H9 (cell line): ENCODE measurements around the gene ONECUT1. TPM values are rescaled to one million over a fixed set of nuclear protein-coding genes. Genes with fewer than 3 reads are reported as not detected.

Source experiments
- DNase-seq: peaks from one replicate; pipeline ENCODE4 v3.0.0-alpha.2; 2017
- H2AFZ ChIP-seq: one replicate; pipeline ENCODE4 v1.6.1; 2013; ENCODE audit warnings: mild to moderate bottlenecking, low read length, control low read depth, moderate library complexity
- H2AK5ac ChIP-seq: 2 replicates; pipeline ENCODE4 v1.6.1; 2013; ENCODE audit warnings: low read length, control low read depth, mixed read lengths; ENCODE audit not compliant: insufficient read length
- H2BK120ac ChIP-seq: one replicate; pipeline ENCODE4 v1.6.1; 2013; ENCODE audit warnings: low read depth, mild to moderate bottlenecking, low read length, control low read depth, inconsistent platforms; ENCODE audit not compliant: poor library complexity, severe bottlenecking
- H2BK12ac ChIP-seq: 2 replicates; pipeline ENCODE4 v1.6.1; 2013; ENCODE audit warnings: low read length, control low read depth, mixed read lengths, low read depth; ENCODE audit not compliant: insufficient read length
- H2BK15ac ChIP-seq: 2 replicates; pipeline ENCODE4 v1.6.1; 2013; ENCODE audit warnings: low read depth, low read length, control low read depth
- H2BK20ac ChIP-seq: one replicate; pipeline ENCODE4 v1.6.1; 2013; ENCODE audit warnings: low read depth, mild to moderate bottlenecking, low read length, control low read depth, inconsistent platforms; ENCODE audit not compliant: poor library complexity, severe bottlenecking
- H2BK5ac ChIP-seq: 2 replicates; pipeline ENCODE4 v1.6.1; 2013; ENCODE audit warnings: low read length, control low read depth, mixed read lengths; ENCODE audit not compliant: insufficient read length
- H3K14ac ChIP-seq: 2 replicates; pipeline ENCODE4 v1.6.1; 2013; ENCODE audit warnings: low read length, control low read depth; ENCODE audit not compliant: insufficient read depth
- H3K18ac ChIP-seq: 2 replicates; pipeline ENCODE4 v1.6.1; 2013; ENCODE audit warnings: low read depth, mild to moderate bottlenecking, mixed read lengths, low read length, control low read depth; ENCODE audit not compliant: insufficient read length
- H3K23ac ChIP-seq: 2 replicates; pipeline ENCODE4 v1.6.1; 2013; ENCODE audit warnings: low read length, control low read depth, mixed read lengths, low read depth; ENCODE audit not compliant: insufficient read length
- H3K23me2 ChIP-seq: 2 replicates; pipeline ENCODE4 v1.6.1; 2013; ENCODE audit warnings: low read depth, mild to moderate bottlenecking, mixed read lengths, low read length, control low read depth; ENCODE audit not compliant: insufficient read length, poor library complexity, severe bottlenecking
- H3K27ac ChIP-seq: 2 replicates; pipeline ENCODE4 v1.5.1; 2013; ENCODE audit warnings: low read length, control low read depth, mixed read lengths, low read depth; ENCODE audit not compliant: insufficient read length
- H3K27me3 ChIP-seq: 2 replicates; pipeline ENCODE4 v1.6.1; 2013; ENCODE audit warnings: low read length, control low read depth, inconsistent platforms; ENCODE audit not compliant: insufficient read depth
- H3K4ac ChIP-seq: 2 replicates; pipeline ENCODE4 v1.6.1; 2013; ENCODE audit warnings: low read depth, mild to moderate bottlenecking, control low read depth, inconsistent platforms, low read length, moderate library complexity
- H3K4me1 ChIP-seq: 2 replicates; pipeline ENCODE4 v1.6.1; 2013; ENCODE audit warnings: low read length, control low read depth, inconsistent platforms; ENCODE audit not compliant: insufficient read depth
- H3K4me2 ChIP-seq: 2 replicates; pipeline ENCODE4 v1.6.1; 2013; ENCODE audit warnings: low read length, control low read depth, mixed read lengths; ENCODE audit not compliant: insufficient read length, insufficient read depth
- H3K56ac ChIP-seq: 2 replicates; pipeline ENCODE4 v1.6.1; 2013; ENCODE audit warnings: low read depth, mild to moderate bottlenecking, mixed read lengths, low read length, control low read depth; ENCODE audit not compliant: insufficient read length
- H3K79me1 ChIP-seq: 2 replicates; pipeline ENCODE4 v1.6.1; 2013; ENCODE audit warnings: low read depth, mild to moderate bottlenecking, moderate library complexity, low read length, control low read depth, inconsistent platforms; ENCODE audit not compliant: insufficient read depth, poor library complexity, severe bottlenecking
- H3K79me2 ChIP-seq: 2 replicates; pipeline ENCODE4 v1.6.1; 2013; ENCODE audit warnings: low read length, control low read depth, inconsistent platforms; ENCODE audit not compliant: insufficient read depth
- H3K9ac ChIP-seq: 2 replicates; pipeline ENCODE4 v1.6.1; 2013; ENCODE audit warnings: low read length, control low read depth, mixed read lengths; ENCODE audit not compliant: insufficient read length; ENCODE audit errors: extremely low read depth
- H3K9me3 ChIP-seq: one replicate; pipeline ENCODE4 v1.6.1; 2013; ENCODE audit warnings: low read depth, low read length, inconsistent platforms; ENCODE audit not compliant: control insufficient read depth
- H3T11ph ChIP-seq: one replicate; pipeline ENCODE4 v1.6.1; 2013; ENCODE audit warnings: mild to moderate bottlenecking, low read length, control low read depth, inconsistent platforms
- H4K20me1 ChIP-seq: one replicate; pipeline ENCODE4 v1.6.1; 2013; ENCODE audit not compliant: control insufficient read depth, insufficient read length, insufficient read depth
- H4K5ac ChIP-seq: 2 replicates; pipeline ENCODE4 v1.6.1; 2013; ENCODE audit warnings: low read depth, mild to moderate bottlenecking, mixed read lengths, low read length, control low read depth; ENCODE audit not compliant: insufficient read length
- H4K8ac ChIP-seq: replicated peaks from 2 replicates; pipeline ENCODE4 v1.6.1; 2013; ENCODE audit warnings: low read length, control low read depth, mixed read lengths, low read depth; ENCODE audit not compliant: insufficient read length
- H4K91ac ChIP-seq: 2 replicates; pipeline ENCODE4 v1.6.1; 2013; ENCODE audit warnings: low read depth, mild to moderate bottlenecking, moderate library complexity, mixed read lengths, low read length, control low read depth; ENCODE audit not compliant: insufficient read length
- H3K27ac Mint-ChIP-seq, 3 experiments: 2 replicates in 2 of 3; 3 replicates in 1 of 3; pipeline ENCODE4 v1.8.0; 2020 to 2021; ENCODE audit warnings: mixed read lengths in 3 of 3, mild to moderate bottlenecking in 1 of 3, moderate library complexity in 1 of 3
- H3K27me3 Mint-ChIP-seq: 2 replicates; pipeline ENCODE4 v1.8.0; 2021; ENCODE audit warnings: low read depth, mild to moderate bottlenecking, moderate library complexity, mixed read lengths
- H3K36me3 Mint-ChIP-seq, 3 experiments: 2 replicates in 2 of 3; 3 replicates in 1 of 3; pipeline ENCODE4 v1.8.0; 2020 to 2021; ENCODE audit warnings: low read depth in 3 of 3, mixed read lengths in 3 of 3; ENCODE audit not compliant: insufficient read depth in 1 of 3
- H3K4me1 Mint-ChIP-seq, 2 experiments: 2 replicates each; pipeline ENCODE4 v1.8.0; 2020; ENCODE audit warnings: mixed read lengths in 2 of 2
- H3K4me3 Mint-ChIP-seq, 2 experiments: 2 replicates in 1 of 2; 3 replicates in 1 of 2; pipeline ENCODE4 v1.8.0; 2020 to 2021; ENCODE audit warnings: mild to moderate bottlenecking in 2 of 2, mixed read lengths in 2 of 2, moderate library complexity in 1 of 2
- H3K9me3 Mint-ChIP-seq, 2 experiments: 2 replicates in 1 of 2; 3 replicates in 1 of 2; pipeline ENCODE4 v1.8.0; 2020; ENCODE audit warnings: mild to moderate bottlenecking in 2 of 2, mixed read lengths in 2 of 2, moderate library complexity in 1 of 2
- WGBS: extraction: QIAGEN DNeasy Blood & Tissue Kit; methylation state at CpG from one replicate; pipeline ENCODE4 v1.1.7; 2013; ENCODE audit warnings: missing lambda C conversion rate, low lambda C conversion rate, mixed read lengths; ENCODE audit not compliant: insufficient read length; ENCODE audit errors: extremely low coverage; 5-methylcytosine and 5-hydroxymethylcytosine counted together
- total RNA-seq: library from RNA; stranded (reverse); gene quantifications from 2 replicates; pipeline ENCODE4 v1.2.1, GENCODE V29; 2021
- TF ChIP-seq, protein P1 (sequence below): fragments of 200-600 bp; sonication (generic); conservative IDR thresholded peaks from 3 replicates; pipeline ENCODE4 v1.8.0; 2021; ENCODE audit warnings: antibody characterized with exemption, mild to moderate bottlenecking

Gene ONECUT1
- total RNA-seq, 1 experiment from 2014 or later, result 14.1 TPM

DNA sequence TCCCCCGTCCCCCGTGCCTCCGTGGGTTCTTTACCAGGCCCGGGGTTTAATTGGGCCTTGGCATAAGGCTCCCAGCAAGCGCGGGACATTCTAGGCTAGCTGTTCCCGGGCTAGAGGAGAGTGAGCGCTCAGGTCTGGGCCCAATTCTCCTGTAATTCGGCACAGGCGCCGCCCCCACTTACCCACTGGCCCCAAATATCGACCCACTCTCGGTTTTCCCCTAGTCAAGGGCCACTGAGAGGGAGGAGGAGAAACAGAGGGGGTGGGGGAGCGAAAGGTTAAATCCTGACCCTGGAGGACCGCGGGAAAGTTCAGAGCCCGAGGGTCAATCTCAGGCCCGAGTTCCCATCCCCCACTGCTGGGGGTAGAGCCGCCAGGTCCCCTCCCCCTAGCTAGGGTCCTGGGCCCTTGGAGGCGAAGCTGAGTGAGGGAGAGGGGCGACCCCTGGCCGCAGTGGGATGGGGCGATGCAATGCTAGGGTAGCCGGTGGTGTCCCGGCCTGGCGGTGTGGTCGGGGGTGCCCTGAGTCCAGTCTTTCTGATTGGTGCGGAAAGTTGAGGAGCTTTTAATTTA lies 8.5 kb upstream of the ONECUT1 start:
- peaks cover 74 to 76% of the 10 kb centered on the region in 2 experiments for H3K4me1 Mint-ChIP-seq
- H3K14ac ChIP-seq, result no peak overlapping the region
- H3K56ac ChIP-seq, result no peak overlapping the region
- no peak overlapping the region for H4K5ac ChIP-seq
- no peak overlapping the region for H2BK12ac ChIP-seq
- peak; percentile 84 for DNase-seq
- H3K27me3 ChIP-seq, result peaks cover 70% of the 10 kb centered on the region
- no peak overlapping the region for H2BK120ac ChIP-seq
- H3K4me3 Mint-ChIP-seq, result peak overlapping the region in 1 of 2 experiments; percentile 75; a peak in 3 of 5 replicates
- H3K23ac ChIP-seq, result no peak overlapping the region
- H3T11ph ChIP-seq, result no peak overlapping the region
- H3K4me1 ChIP-seq, result peaks cover 12% of the 10 kb centered on the region
- H3K27ac Mint-ChIP-seq, result no peak overlapping the region
- peaks cover 0 to 7% of the 10 kb centered on the region in 2 experiments; a peak in 1 of 5 replicates for H3K9me3 Mint-ChIP-seq
- H4K8ac ChIP-seq, result no peak overlapping the region
- no CpG with 5 or more reads among the region's 28 CpGs for WGBS
- no peak overlapping the region for H2BK20ac ChIP-seq
- no peak overlapping the region for H2BK15ac ChIP-seq
- H2AFZ ChIP-seq, result no peak overlapping the region
- peaks cover 28% of the 10 kb centered on the region for H3K27me3 Mint-ChIP-seq
- H3K4me2 ChIP-seq, result peak overlapping the region; percentile 71
- no peak overlapping the region for H3K9ac ChIP-seq
- no peaks in the 10 kb centered on the region for H3K9me3 ChIP-seq
- H3K4ac ChIP-seq, result no peak overlapping the region
- H3K23me2 ChIP-seq, result peaks cover 24% of the 10 kb centered on the region
- H2AK5ac ChIP-seq, result no peak overlapping the region
- peaks cover 2% of the 10 kb centered on the region; the same call in 1 of the 2 replicates for H3K79me2 ChIP-seq
- no peak overlapping the region for H3K18ac ChIP-seq
- TF ChIP-seq, protein P1, sequence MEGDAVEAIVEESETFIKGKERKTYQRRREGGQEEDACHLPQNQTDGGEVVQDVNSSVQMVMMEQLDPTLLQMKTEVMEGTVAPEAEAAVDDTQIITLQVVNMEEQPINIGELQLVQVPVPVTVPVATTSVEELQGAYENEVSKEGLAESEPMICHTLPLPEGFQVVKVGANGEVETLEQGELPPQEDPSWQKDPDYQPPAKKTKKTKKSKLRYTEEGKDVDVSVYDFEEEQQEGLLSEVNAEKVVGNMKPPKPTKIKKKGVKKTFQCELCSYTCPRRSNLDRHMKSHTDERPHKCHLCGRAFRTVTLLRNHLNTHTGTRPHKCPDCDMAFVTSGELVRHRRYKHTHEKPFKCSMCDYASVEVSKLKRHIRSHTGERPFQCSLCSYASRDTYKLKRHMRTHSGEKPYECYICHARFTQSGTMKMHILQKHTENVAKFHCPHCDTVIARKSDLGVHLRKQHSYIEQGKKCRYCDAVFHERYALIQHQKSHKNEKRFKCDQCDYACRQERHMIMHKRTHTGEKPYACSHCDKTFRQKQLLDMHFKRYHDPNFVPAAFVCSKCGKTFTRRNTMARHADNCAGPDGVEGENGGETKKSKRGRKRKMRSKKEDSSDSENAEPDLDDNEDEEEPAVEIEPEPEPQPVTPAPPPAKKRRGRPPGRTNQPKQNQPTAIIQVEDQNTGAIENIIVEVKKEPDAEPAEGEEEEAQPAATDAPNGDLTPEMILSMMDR, result peak; percentile 55
- H3K27ac ChIP-seq, result no peak overlapping the region
- no peaks in the 10 kb centered on the region for H4K20me1 ChIP-seq
- H2BK5ac ChIP-seq, result no peak overlapping the region
- no peaks in the 10 kb centered on the region for H3K79me1 ChIP-seq
- H3K36me3 Mint-ChIP-seq, result peaks cover 4 to 50% (median 21%) of the 10 kb centered on the region in 3 experiments; a peak in 5 of 7 replicates
- no peak overlapping the region for H4K91ac ChIP-seq
